A549 (cell line): ENCODE data around the gene IFNLR1. TPM values are rescaled to one million over a fixed set of nuclear protein-coding genes. Genes with fewer than 3 reads are reported as not detected.

Experiments used
- ATAC-seq, 2 experiments: fragments of 200-7000 bp in 1 of 2; fragments of >200 bp in 1 of 2; cut with Nextera tagmentation in 1 of 2; cut with Tn5 transposase in 1 of 2; 3 replicates each; pipeline versions ENCODE4 v1.8.0 to v1.9.1; 2018 to 2020; ENCODE audit warnings: mild to moderate bottlenecking in 1 of 2, moderate library complexity in 1 of 2
- CTCF ChIA-PET: fragments of 300-600 bp; sonication (Branson Sonifier 250); formaldehyde crosslinking; extraction: SDS; loops from one replicate; lab custom pipeline; 2021; ENCODE audit warnings: antibody characterized with exemption, inconsistent platforms; lab: Yijun Ruan, JAX
- POLR2A ChIA-PET: fragments of 350-600 bp; formaldehyde crosslinking; extraction: SDS; loops from one replicate; lab custom pipeline; 2021; ENCODE audit warnings: antibody characterized with exemption, inconsistent platforms; lab: Yijun Ruan, JAX
- DNase-seq, 2 experiments: peaks; one replicate each; pipeline versions ENCODE4 v3.0.0 to v3.0.0-alpha.2; 2011 to 2016; ENCODE audit warnings: low read depth in 1 of 2, low spot score in 1 of 2
- FAIRE-seq: peaks from 2 replicates; lab custom pipeline; 2011; peaks lifted over from hg19 to GRCh38; lab: Jason Lieb, UNC
- H3K27ac ChIP-seq, 2 experiments: fragments of >200 bp; sonication (Bioruptor Twin); formaldehyde crosslinking; 3 replicates each; pipeline ENCODE4 v1.5.1; 2016 to 2017
- H3K4me1 ChIP-seq: fragments of >200 bp; sonication (Bioruptor Twin); formaldehyde crosslinking; 3 replicates; pipeline ENCODE4 v1.6.1; 2016
- H3K4me2 ChIP-seq: fragments of >200 bp; sonication (Bioruptor Twin); formaldehyde crosslinking; 3 replicates; pipeline ENCODE4 v1.6.1; 2016
- H3K4me3 ChIP-seq: fragments of >200 bp; sonication (Bioruptor Twin); formaldehyde crosslinking; 3 replicates; pipeline ENCODE4 v1.5.1; 2016
- H3K9me3 ChIP-seq: fragments of >200 bp; sonication (Bioruptor Twin); formaldehyde crosslinking; 3 replicates; pipeline ENCODE4 v1.6.1; 2016
- ATOH8 ChIP-seq: fragments of 250-450 bp; sonication (Bioruptor Pico); IDR thresholded peaks from 2 replicates; pipeline ENCODE4 v1.5.0; 2020; ENCODE audit warnings: low read depth, mild to moderate bottlenecking, moderate library complexity
- BCL3 ChIP-seq: fragments of >200 bp; sonication (Bioruptor Twin); formaldehyde crosslinking; IDR thresholded peaks from 3 replicates; pipeline ENCODE4 v1.6.1; 2016
- BHLHE40 ChIP-seq: IDR thresholded peaks from 2 replicates; pipeline ENCODE4 v1.6.1; 2012; ENCODE audit warnings: low read depth, low read length, inconsistent platforms
- CBX8 ChIP-seq: fragments of 200-600 bp; sonication (generic); IDR thresholded peaks from 2 replicates; pipeline ENCODE4 v1.6.1; 2016
- CHD2 ChIP-seq: fragments of 150-350 bp; IDR thresholded peaks from 2 replicates; pipeline ENCODE4 v1.6.1; 2014; ENCODE audit warnings: low read length; ENCODE audit not compliant: partially characterized antibody
- CTCF ChIP-seq: fragments of >200 bp; sonication (Bioruptor Twin); formaldehyde crosslinking; IDR thresholded peaks from 3 replicates; pipeline ENCODE4 v1.5.1; 2016
- EHF ChIP-seq: fragments of 250-450 bp; sonication (Bioruptor Pico); IDR thresholded peaks from 2 replicates; pipeline ENCODE4 v1.5.0; 2020; ENCODE audit warnings: mild to moderate bottlenecking
- FOSB ChIP-seq: fragments of 250-450 bp; sonication (Bioruptor Pico); IDR thresholded peaks from 2 replicates; pipeline ENCODE4 v1.5.0; 2020; ENCODE audit warnings: mild to moderate bottlenecking, moderate library complexity
- FOXS1 ChIP-seq: fragments of 250-450 bp; sonication (Bioruptor Pico); IDR thresholded peaks from 2 replicates; pipeline ENCODE4 v1.5.0; 2020; ENCODE audit warnings: mild to moderate bottlenecking, moderate library complexity
- HEYL ChIP-seq: fragments of 250-450 bp; sonication (Bioruptor Pico); IDR thresholded peaks from 2 replicates; pipeline ENCODE4 v1.8.0; 2021; ENCODE audit warnings: mild to moderate bottlenecking, moderate library complexity
- HOXB13 ChIP-seq: fragments of 250-450 bp; sonication (Bioruptor Pico); IDR thresholded peaks from 2 replicates; pipeline ENCODE4 v1.5.0; 2020; ENCODE audit warnings: low read depth, mild to moderate bottlenecking, moderate library complexity
- HOXB5 ChIP-seq: fragments of 250-450 bp; sonication (Bioruptor Pico); IDR thresholded peaks from 2 replicates; pipeline ENCODE4 v1.5.0; 2020; ENCODE audit warnings: mild to moderate bottlenecking, moderate library complexity
- JUN ChIP-seq, 2 experiments: fragments of >200 bp; sonication (Bioruptor Twin); formaldehyde crosslinking; IDR thresholded peaks; 2 replicates in 1 of 2; 3 replicates in 1 of 2; pipeline ENCODE4 v1.6.1; 2016 to 2017
- JUNB ChIP-seq: fragments of >200 bp; sonication (Bioruptor Twin); formaldehyde crosslinking; IDR thresholded peaks from 2 replicates; pipeline ENCODE4 v1.6.1; 2016
- MAFK ChIP-seq: fragments of 450-650 bp; IDR thresholded peaks from 2 replicates; pipeline ENCODE4 v1.6.1; 2014; ENCODE audit not compliant: partially characterized antibody
- MAX ChIP-seq: IDR thresholded peaks from 2 replicates; pipeline ENCODE4 v1.6.1; 2012
- MYC ChIP-seq: IDR thresholded peaks from 2 replicates; pipeline ENCODE4 v1.6.1; 2012; ENCODE audit warnings: mild to moderate bottlenecking, inconsistent platforms, low read length, improper control_type of control experiment, borderline replicate concordance
- NFE2L2 ChIP-seq: fragments of 150-350 bp; conservative IDR thresholded peaks from 2 replicates; pipeline ENCODE4 v1.6.1; 2014; ENCODE audit warnings: low read length
- RAD21 ChIP-seq, 2 experiments: fragments of >200 bp in 1 of 2; sonication (Bioruptor Twin) in 1 of 2; formaldehyde crosslinking in 1 of 2; IDR thresholded peaks in 1 of 2; conservative IDR thresholded peaks in 1 of 2; 2 replicates in 1 of 2; 3 replicates in 1 of 2; pipeline ENCODE4 v1.6.1; 2012 to 2018; ENCODE audit warnings: inconsistent platforms in 1 of 2
- RCOR1 ChIP-seq: fragments of 150-350 bp; IDR thresholded peaks from 2 replicates; pipeline ENCODE4 v1.6.1; 2014; ENCODE audit warnings: antibody characterized with exemption, low read length, low read depth
- RFX5 ChIP-seq: fragments of 450-650 bp; IDR thresholded peaks from 2 replicates; pipeline ENCODE4 v1.7.1; 2014; ENCODE audit warnings: antibody characterized with exemption, mild to moderate bottlenecking, moderate library complexity
- RNF2 ChIP-seq: fragments of 200-600 bp; sonication (generic); IDR thresholded peaks from 2 replicates; pipeline ENCODE4 v1.6.1; 2016; ENCODE audit warnings: low read depth, mild to moderate bottlenecking, antibody characterized with exemption, moderate library complexity, borderline replicate concordance
- SMC3 ChIP-seq: fragments of >200 bp; sonication (Bioruptor Twin); formaldehyde crosslinking; IDR thresholded peaks from 3 replicates; pipeline ENCODE4 v1.6.1; 2018; ENCODE audit warnings: inconsistent platforms
- USF2 ChIP-seq: fragments of 450-650 bp; IDR thresholded peaks from 2 replicates; pipeline ENCODE4 v1.6.1; 2014; ENCODE audit warnings: antibody characterized with exemption
- ZNF302 ChIP-seq: fragments of 250-450 bp; sonication (Bioruptor Pico); IDR thresholded peaks from 2 replicates; pipeline ENCODE4 v1.9.0; 2021; ENCODE audit warnings: inconsistent platforms, mild to moderate bottlenecking, moderate library complexity
- WGBS: methylation state at CpG from one replicate; pipeline ENCODE4 v1.1.6; 2017; ENCODE audit errors: missing lambda C conversion rate; 5-methylcytosine and 5-hydroxymethylcytosine counted together
- polyA plus RNA-seq, 4 experiments: library from polyadenylated mRNA; depleted of rRNA in 3 of 4; stranded (reverse); fragments of >200 nt; fragmentation: RNase III in 1 of 4; extraction: RNeasy Plus Mini Kit Qiagen cat#74134 plus additional on column Dnase treatment in 1 of 4; gene quantifications; 2 replicates in 3 of 4; 3 replicates in 1 of 4; pipeline ENCODE4 v1.2.3, GENCODE V29; 2011 to 2017

Gene IFNLR1
- polyA plus RNA-seq, 2 of the 4 experiments (the other 2 are of a cell fraction), result 0.84 to 1.3 TPM

- WGBS, result 27% methylated on average over 5 of the region's 5 CpGs
- peak; percentile 85 to 94 for ATAC-seq
- peak overlapping the region; percentile 84 to 86 for H3K27ac ChIP-seq
- peak overlapping the region; percentile 30; the same call in 1 of the 3 replicates for H3K4me2 ChIP-seq
- FAIRE-seq, result no peak
- no peak overlapping the region for H3K4me3 ChIP-seq
- CTCF ChIA-PET, result interaction anchor here (0.6 to 14.7 kb wide), 68 partner anchors 8 to 633 kb away, joined by 3 to 748 read pairs (median 6); partner anchors contain the start of genes GRHL3 and IFNLR1
- peak; percentile 62 to 91 for DNase-seq
- POLR2A ChIA-PET, result interaction anchor here (0.6 to 1.3 kb wide), 2 partner anchors 172 to 189 kb away, joined by 8 to 12 read pairs; no protein-coding TSS in a partner anchor
- peaks cover 22% of the 10 kb centered on the region for H3K4me1 ChIP-seq
- TF ChIP-seq BHLHE40, result peak; percentile 89
- no peak for TF ChIP-seq JUN (IDR thresholded peaks at IDR 0.05)
- no peak for TF ChIP-seq ATOH8 (CRISPR knock-in tag)
- no peak for TF ChIP-seq HEYL (CRISPR knock-in tag)
- TF ChIP-seq MAX, result peak; percentile 78
- no peak for TF ChIP-seq BCL3
- TF ChIP-seq FOSB (CRISPR knock-in tag), result no peak
- no peak for TF ChIP-seq MYC
- peak; percentile 91 for TF ChIP-seq CTCF
- TF ChIP-seq ZNF302 (CRISPR knock-in tag), result no peak
- no peak for TF ChIP-seq RCOR1
- peak; percentile 54; the same call in 1 of the 2 replicates for TF ChIP-seq EHF (CRISPR knock-in tag)
- peak; percentile 95 to 96 for TF ChIP-seq RAD21 (conservative IDR thresholded peaks at IDR 0.05 in 1 of 2, IDR thresholded peaks at IDR 0.05 in 1 of 2)
- TF ChIP-seq CHD2, result no peak
- TF ChIP-seq HOXB5 (CRISPR knock-in tag), result no peak
- TF ChIP-seq SMC3, result peak; percentile 98
- no peak for TF ChIP-seq NFE2L2
- TF ChIP-seq HOXB13, result no peak
- no peaks in the 10 kb centered on the region for H3K9me3 ChIP-seq
Observed at GRCh38 chr1:24201941-24202440, 14.9 kb upstream of the IFNLR1 start.

- no peaks in the 10 kb centered on the region for H3K9me3 ChIP-seq
- no peak overlapping the region for H3K4me3 ChIP-seq
- CTCF ChIA-PET, result interaction anchor here (0.5 to 14.7 kb wide), 64 partner anchors 9 to 734 kb away, joined by 3 to 748 read pairs (median 5); partner anchors contain the start of genes IFNLR1, NIPAL3 and STPG1
- H3K4me1 ChIP-seq, result peaks cover 17% of the 10 kb centered on the region
- H3K27ac ChIP-seq, result peak overlapping the region; percentile 45 to 74; a peak in 5 of 6 replicates
- POLR2A ChIA-PET, result interaction anchor here (0.5 to 1.7 kb wide), 3 partner anchors 193 to 453 kb away, joined by 3 to 10 read pairs (median 7); no protein-coding TSS in a partner anchor
- no peak for FAIRE-seq
- peak overlapping the region; percentile 51 for H3K4me2 ChIP-seq
- WGBS, result 38% methylated on average over 14 of the region's 15 CpGs
- DNase-seq, result peak; percentile 61
- ATAC-seq, result peak; percentile 54 to 71; a peak in 3 of 6 replicates
- no peak for TF ChIP-seq HOXB13
- no peak for TF ChIP-seq RFX5
- no peak for TF ChIP-seq CBX8
- peak; percentile 79 for TF ChIP-seq CTCF
- peak; percentile 93 to 94 for TF ChIP-seq RAD21 (conservative IDR thresholded peaks at IDR 0.05 in 1 of 2, IDR thresholded peaks at IDR 0.05 in 1 of 2)
- no peak for TF ChIP-seq FOXS1 (CRISPR knock-in tag)
- TF ChIP-seq USF2, result no peak
- TF ChIP-seq RNF2, result no peak
- TF ChIP-seq JUNB, result no peak
- no peak for TF ChIP-seq MAFK
Observed at GRCh38 chr1:24199291-24199900, 12.3 kb upstream of the IFNLR1 start.
